ENCODE measurements around the gene EFCAB14.

The EFCAB14 gene

GRCh38 chr1:46642115-46642680 is 76.7 kb downstream of the EFCAB14 start:
- Histone ChIP-seq H3K36me3 (ENCODE audit: control insufficient read depth in 2 of 2, insufficient read depth in 2 of 2, low read length in 2 of 2) (peaks cover 3 to 6% of the 10 kb centered on the region in 2 donors), H3K4me3 (ENCODE audit: low read length in 2 of 2) (no peak overlapping the region), H3K27ac (ENCODE audit: low read length) (peak overlapping the region; percentile 2), H3K9ac (ENCODE audit: low read length in 2 of 2) (no peak overlapping the region), H3K27me3 (ENCODE audit: control insufficient read depth in 1 of 2, insufficient read depth in 2 of 2, low read length in 2 of 2) (no peaks in the 10 kb centered on the region), H3K9me3 (ENCODE audit: control insufficient read depth in 2 of 2, low read length in 2 of 2) (no peaks in the 10 kb centered on the region), H3K4me1 (ENCODE audit: control insufficient read depth, insufficient read depth, low read length) (peaks cover 23% of the 10 kb centered on the region)

GRCh38 chr1:46639547-46639946 is 79.4 kb downstream of the EFCAB14 start:
- Histone ChIP-seq H3K4me1 (ENCODE audit: control insufficient read depth, insufficient read depth, low read length) (peaks cover 19% of the 10 kb centered on the region), H3K4me3 (ENCODE audit: low read length in 2 of 2) (no peak overlapping the region), H3K9ac (ENCODE audit: low read length in 2 of 2) (no peak overlapping the region), H3K9me3 (ENCODE audit: control insufficient read depth in 2 of 2, low read length in 2 of 2) (no peaks in the 10 kb centered on the region), H3K36me3 (ENCODE audit: control insufficient read depth in 2 of 2, insufficient read depth in 2 of 2, low read length in 2 of 2) (peaks cover 12 to 13% of the 10 kb centered on the region in 2 donors), H3K27me3 (ENCODE audit: control insufficient read depth in 1 of 2, insufficient read depth in 2 of 2, low read length in 2 of 2) (no peaks in the 10 kb centered on the region), H3K27ac (ENCODE audit: low read length) (no peak overlapping the region)

GRCh38 chr1:46638921-46639320 is 80.0 kb downstream of the EFCAB14 start:
- no peak overlapping the region for H3K4me3 ChIP-seq (ENCODE audit: low read length in 2 of 2)
- H3K36me3 ChIP-seq (ENCODE audit: control insufficient read depth in 2 of 2, insufficient read depth in 2 of 2, low read length in 2 of 2), result peaks cover 14 to 19% of the 10 kb centered on the region in 2 donors
- H3K27me3 ChIP-seq (ENCODE audit: control insufficient read depth in 1 of 2, insufficient read depth in 2 of 2, low read length in 2 of 2), result no peaks in the 10 kb centered on the region
- no peaks in the 10 kb centered on the region for H3K9me3 ChIP-seq (ENCODE audit: control insufficient read depth in 2 of 2, low read length in 2 of 2)
- no peak overlapping the region for H3K9ac ChIP-seq (ENCODE audit: low read length in 2 of 2)
- H3K4me1 ChIP-seq (ENCODE audit: control insufficient read depth, insufficient read depth, low read length), result peaks cover 19% of the 10 kb centered on the region
- no peak overlapping the region for H3K27ac ChIP-seq (ENCODE audit: low read length)

GRCh38 chr1:46637444-46638083 is 81.3 kb downstream of the EFCAB14 start:
- Histone ChIP-seq H3K9ac (ENCODE audit: low read length in 2 of 2) (peak overlapping the region in 1 of 2 donors; percentile 13), H3K9me3 (ENCODE audit: control insufficient read depth in 2 of 2, low read length in 2 of 2) (no peaks in the 10 kb centered on the region), H3K4me3 (ENCODE audit: low read length in 2 of 2) (no peak overlapping the region), H3K36me3 (ENCODE audit: control insufficient read depth in 2 of 2, insufficient read depth in 2 of 2, low read length in 2 of 2) (peaks cover 19 to 21% of the 10 kb centered on the region in 2 donors), H3K27ac (ENCODE audit: low read length) (peak overlapping the region; percentile 61), H3K27me3 (ENCODE audit: control insufficient read depth in 1 of 2, insufficient read depth in 2 of 2, low read length in 2 of 2) (no peaks in the 10 kb centered on the region), H3K4me1 (ENCODE audit: control insufficient read depth, insufficient read depth, low read length) (peaks cover 13% of the 10 kb centered on the region)

- Histone ChIP-seq H3K9me3 (ENCODE audit: control insufficient read depth in 2 of 2, low read length in 2 of 2) (no peaks in the 10 kb centered on the region), H3K36me3 (ENCODE audit: control insufficient read depth in 2 of 2, insufficient read depth in 2 of 2, low read length in 2 of 2) (peaks cover 34 to 35% of the 10 kb centered on the region in 2 donors), H3K9ac (ENCODE audit: low read length in 2 of 2) (no peak overlapping the region), H3K4me3 (ENCODE audit: low read length in 2 of 2) (no peak overlapping the region), H3K27ac (ENCODE audit: low read length) (peak overlapping the region; percentile 13), H3K4me1 (ENCODE audit: control insufficient read depth, insufficient read depth, low read length) (peaks cover 10% of the 10 kb centered on the region), H3K27me3 (ENCODE audit: control insufficient read depth in 1 of 2, insufficient read depth in 2 of 2, low read length in 2 of 2) (no peaks in the 10 kb centered on the region)
These were observed 83.7 kb downstream of the EFCAB14 start for GRCh38 chr1:46635205-46635604.

GRCh38 chr1:46630719-46631118 is 88.2 kb downstream of the EFCAB14 start:
- no peak overlapping the region for H3K9ac ChIP-seq (ENCODE audit: low read length in 2 of 2)
- peaks cover 36 to 39% of the 10 kb centered on the region in 2 donors for H3K36me3 ChIP-seq (ENCODE audit: control insufficient read depth in 2 of 2, insufficient read depth in 2 of 2, low read length in 2 of 2)
- H3K27ac ChIP-seq (ENCODE audit: low read length), result no peak overlapping the region
- H3K4me1 ChIP-seq (ENCODE audit: control insufficient read depth, insufficient read depth, low read length), result no peaks in the 10 kb centered on the region
- no peaks in the 10 kb centered on the region for H3K27me3 ChIP-seq (ENCODE audit: control insufficient read depth in 1 of 2, insufficient read depth in 2 of 2, low read length in 2 of 2)
- no peaks in the 10 kb centered on the region for H3K9me3 ChIP-seq (ENCODE audit: control insufficient read depth in 2 of 2, low read length in 2 of 2)
- H3K4me3 ChIP-seq (ENCODE audit: low read length in 2 of 2), result no peak overlapping the region
